NK-92 (cell line): ENCODE data around the gene CYSRT1.

Experiments used
- DNase-seq: peaks from one replicate; lab custom pipeline; 2025; ENCODE audit not compliant: unreplicated experiment; lab: John Stamatoyannopoulos, UW

The CYSRT1 gene, protein sequence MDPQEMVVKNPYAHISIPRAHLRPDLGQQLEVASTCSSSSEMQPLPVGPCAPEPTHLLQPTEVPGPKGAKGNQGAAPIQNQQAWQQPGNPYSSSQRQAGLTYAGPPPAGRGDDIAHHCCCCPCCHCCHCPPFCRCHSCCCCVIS

DNA sequence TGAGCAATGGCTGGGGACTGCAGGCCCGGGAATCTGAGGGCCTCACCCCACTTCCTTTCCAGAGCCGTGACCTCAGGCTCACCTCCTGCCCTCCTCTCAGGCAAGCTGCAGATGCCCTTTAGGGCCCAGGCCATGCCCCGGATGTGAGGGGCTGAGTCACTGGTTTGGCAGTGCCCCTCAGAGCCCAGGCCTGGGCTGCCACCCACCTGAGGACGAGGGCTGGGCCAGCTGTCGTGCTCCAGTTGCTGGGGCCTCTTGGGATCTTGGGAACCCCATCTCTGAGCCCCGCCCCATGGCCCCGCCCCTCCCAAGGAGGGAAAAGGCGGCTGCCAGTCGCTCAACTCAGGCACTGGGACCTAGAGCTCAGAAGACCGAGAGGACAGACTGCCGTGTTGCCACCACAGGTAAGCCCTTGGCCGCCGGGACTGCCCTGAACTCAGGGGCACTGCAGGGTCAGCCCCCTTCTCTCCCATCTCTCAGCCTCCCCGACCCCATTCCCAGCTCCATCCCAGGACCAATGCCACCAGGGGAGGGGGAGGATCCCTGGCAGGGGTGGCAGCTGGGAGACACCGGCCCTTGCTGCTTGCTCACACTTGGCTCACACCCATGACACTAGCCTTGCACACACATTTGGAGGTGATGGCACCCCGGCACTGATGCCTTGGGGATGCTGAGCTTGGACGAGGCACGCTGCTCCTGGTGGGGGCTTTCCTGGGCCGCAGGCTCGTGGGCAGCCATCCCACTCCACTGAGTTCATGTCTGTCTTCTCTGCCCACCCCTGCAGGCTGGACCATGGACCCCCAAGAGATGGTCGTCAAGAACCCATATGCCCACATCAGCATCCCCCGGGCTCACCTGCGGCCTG lies at the start of gene CYSRT1:
Gene CYSRT1, plus strand, starts transcription at position 345 of the 865 bp plus-strand sequence. Its CDS starts 448 bp downstream, at position 793.
- DNase-seq: no peak

- DNase-seq: no peak
Measured at GRCh38 chr9:137175345-137175961, 49.5 kb upstream of the CYSRT1 start.

DNA sequence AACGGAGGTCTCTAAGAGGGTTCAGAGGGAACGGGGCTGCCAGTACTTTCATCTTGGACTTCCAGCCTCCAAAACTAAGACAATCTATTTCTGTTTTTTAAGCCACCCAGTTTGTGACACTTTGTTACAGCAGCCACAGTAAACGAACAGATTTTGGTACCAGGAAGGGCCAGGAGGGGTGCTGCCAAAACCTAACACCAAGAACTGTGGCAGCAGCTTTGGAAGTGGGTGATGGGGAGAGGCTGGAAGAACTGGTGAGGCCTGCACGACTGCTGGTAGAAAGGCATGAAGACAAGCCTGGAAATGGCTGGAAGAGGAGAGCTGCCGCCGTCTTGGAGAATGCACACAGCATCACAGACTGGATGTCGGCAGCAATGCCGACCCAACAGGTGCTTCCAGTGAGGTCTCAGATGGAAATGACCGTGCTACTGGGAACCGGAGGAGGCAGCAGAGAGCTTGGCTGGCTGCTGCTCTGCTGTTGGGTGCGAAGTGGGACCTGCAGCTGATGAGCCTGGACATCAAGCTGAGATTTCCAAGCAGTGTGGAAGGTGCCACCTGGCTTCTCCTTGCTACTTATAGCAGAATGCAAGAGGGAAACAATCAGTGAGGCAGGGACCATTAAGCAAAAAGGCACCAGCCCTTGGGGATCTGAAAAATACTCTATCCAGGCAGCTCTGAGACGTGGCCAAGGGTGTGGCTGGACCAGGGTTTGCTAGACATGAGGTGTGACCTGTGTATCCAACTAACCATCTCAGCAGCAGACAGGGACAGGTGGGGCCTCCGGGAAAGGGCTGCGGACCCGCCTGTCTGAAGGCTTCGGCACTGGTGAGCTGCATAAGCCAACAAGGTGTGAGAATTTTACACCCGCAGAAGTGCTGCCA lies 48.4 kb upstream of the CYSRT1 start:
- DNase-seq: no peak

DNA sequence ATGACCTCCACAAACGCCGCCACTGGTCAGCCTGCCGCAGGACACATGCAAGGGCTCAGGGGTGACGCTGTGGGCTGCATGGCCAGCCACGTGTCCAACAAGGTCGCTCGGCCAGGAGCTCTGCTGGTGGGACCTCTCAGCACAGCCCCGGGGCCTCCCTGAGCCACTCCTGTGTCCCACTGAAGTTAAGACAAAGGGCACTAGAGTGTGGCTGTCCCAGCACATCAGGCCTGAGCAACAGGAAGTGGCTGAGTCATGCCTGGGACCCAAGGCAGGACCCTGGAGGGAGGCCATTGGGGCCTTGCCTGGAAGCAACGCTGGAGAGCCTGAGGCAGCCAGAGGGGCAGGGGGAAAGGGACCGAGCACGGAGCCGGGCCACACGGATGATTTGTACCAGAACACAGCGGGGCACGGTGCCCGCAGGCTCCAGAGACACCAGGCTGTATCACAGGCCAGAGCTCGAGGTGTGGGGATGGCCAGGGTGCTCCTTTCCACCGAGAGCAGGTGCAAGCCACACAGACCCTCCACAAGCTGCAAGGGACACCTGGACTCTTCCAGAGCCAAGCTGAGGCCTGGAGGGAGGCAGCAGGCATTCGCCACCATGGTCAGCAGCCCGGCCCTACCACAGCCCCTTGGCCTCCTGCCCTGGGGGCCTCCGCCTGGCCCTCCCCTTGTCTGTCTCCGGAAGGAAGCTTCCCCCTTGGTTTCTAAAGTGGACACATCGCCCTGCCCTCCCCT lies 46.6 kb upstream of the CYSRT1 start:
- no peak for DNase-seq

DNA sequence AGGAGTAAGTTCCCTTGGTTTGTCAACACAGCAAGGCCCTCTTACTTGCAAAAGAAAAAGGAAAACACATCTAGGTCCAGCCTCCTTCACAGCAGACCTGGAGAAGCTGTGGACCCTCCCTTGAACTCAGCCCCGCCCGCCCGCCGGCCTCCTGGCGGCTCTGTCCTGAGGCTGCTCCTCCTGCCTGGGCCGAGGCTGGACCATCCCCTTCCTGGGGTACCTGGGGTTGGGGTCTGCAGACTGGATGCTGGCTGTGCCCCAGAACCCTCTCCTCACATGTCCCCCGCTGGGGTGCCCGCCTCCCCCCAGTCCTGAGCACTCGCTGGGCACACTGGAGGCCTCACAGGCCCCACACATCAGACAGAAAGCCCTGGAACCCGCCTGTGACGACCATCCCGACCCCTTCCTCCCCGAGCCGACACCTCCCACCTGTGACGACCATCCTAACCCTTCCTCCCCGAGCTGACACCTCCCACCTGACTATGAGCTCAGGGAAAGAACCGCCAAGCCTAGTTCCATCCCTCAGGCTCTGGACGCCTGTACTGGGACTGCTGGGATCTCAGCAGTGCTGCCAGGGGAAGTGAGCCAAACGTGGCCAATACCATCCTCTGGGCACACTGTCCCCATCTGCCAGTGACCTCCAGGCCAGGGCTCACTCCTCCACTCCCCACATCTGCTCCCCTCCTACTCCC lies 45.9 kb upstream of the CYSRT1 start:
- DNase-seq: no peak

- DNase-seq: no peak
Measured at GRCh38 chr9:137179761-137180160, 45.2 kb upstream of the CYSRT1 start.

- DNase-seq: no peak
Measured at GRCh38 chr9:137180491-137180890, 44.5 kb upstream of the CYSRT1 start.

DNA sequence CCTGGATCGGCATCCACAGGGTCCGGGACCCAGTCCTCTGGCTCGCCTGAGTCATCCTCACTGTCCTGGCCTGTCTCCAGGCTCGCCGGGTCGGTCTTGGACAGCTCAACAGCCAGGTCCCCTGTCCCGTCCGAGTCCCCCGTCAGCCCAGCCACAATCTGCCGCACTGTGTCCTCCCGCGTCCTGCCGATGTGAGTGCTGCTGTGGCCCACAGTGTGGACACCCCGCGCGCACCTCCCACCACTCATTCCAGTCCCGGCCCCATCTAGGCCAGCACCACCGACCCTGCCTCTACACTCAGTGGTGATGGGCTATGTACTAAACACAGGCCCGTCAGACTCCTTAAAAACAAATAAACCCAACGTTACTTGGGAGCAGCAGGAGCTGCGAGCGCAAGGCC lies 43.3 kb upstream of the CYSRT1 start:
- no peak for DNase-seq

DNA sequence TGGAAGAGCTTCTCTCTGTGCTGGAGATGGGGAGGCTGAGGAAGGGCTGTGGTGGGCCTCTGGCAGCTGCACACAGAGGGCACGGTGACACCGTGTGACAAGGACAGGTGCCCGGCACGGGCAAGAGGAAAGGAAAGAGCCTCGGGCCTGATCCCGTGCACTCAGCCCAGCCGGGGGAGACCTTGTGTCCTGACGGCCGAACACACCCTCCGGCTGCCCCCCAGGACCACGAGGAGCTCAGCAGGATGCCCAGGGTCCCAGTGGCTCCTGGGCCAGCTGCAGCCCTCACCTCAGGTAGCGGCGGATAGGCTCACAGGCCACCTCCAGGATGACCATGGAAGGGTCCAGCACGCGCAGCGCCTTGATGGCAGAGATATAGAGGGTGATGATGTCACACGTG lies 42.1 kb upstream of the CYSRT1 start:
- DNase-seq: no peak

DNA sequence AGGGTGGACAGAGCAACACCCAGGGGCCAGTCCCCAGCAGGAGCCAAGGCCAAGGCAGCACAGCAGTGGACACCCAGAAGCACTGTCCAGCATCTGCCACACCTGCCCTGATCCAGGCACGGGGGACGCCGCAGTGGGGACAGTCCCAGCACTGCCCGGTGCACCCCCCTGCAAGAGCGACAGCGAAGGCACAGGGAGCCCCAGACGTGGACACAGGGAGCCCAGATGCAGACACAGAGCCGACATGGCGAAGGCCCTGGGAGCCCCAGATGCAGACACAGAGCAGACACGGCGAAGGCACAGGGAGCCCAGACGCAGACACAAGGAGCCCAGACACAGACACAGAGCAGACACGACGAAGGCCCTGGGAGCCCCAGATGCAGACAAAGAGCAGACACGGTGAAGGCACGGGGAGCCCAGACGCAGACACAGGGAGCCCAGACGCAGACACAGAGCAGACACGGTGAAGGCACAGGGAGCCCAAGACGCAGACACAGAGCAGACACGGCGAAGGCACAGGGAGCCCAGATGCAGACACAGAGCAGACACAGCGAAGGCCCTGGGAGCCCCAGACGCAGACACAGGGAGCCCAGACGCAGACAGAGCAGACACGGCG lies 40.9 kb upstream of the CYSRT1 start:
- DNase-seq: no peak

GRCh38 chr9:137184881-137185660 lies 39.9 kb upstream of the CYSRT1 start:
- no peak for DNase-seq

- DNase-seq: no peak
Measured at GRCh38 chr9:137185921-137186320, 39.1 kb upstream of the CYSRT1 start.

DNA sequence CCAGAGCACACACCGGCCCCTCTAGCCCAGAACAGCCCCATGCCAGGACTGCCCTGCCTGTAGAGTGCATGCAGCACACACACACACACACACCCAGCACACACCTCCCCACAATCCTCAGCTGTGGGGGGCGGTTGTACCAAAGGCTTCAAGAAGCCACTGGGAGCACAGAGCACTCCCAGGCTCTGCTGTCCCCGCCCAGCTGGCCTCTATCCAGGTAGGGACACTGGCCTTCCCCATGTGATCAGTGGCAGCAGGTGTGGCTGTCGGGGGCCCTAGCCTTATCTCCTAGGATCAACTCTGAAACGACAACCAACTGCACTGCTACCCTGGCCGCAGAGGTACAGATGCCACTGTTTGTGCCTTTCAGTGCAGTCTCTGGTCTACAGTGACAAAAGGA lies 38.6 kb upstream of the CYSRT1 start:
- DNase-seq: no peak

DNA sequence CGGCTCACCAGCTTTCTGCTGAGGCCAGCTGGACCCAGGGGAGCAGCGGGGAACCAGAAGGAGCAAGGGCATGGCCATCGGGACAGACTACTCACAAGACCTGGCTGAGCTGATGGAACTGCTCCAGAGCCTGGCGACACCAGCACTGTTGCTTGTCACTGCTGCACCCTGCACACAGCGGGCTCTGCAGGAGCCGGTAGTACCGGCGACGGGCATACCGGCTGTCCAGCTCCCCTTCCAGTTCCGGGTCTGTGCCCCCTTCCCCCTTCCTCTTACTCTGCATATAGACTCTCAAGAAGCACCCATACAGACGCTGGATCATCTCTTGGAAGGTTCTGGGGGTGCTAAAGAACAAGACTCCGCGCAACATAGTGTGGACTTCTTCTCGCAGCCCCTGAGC lies 37.6 kb upstream of the CYSRT1 start:
- DNase-seq: no peak

GRCh38 chr9:137188086-137188489 lies 36.9 kb upstream of the CYSRT1 start:
- DNase-seq: no peak

- peak; percentile 25 for DNase-seq
Measured at GRCh38 chr9:137188490-137189296, 36.3 kb upstream of the CYSRT1 start, which contains the start of the genes ANAPC2 and SSNA1. ANAPC2 (minus strand) TSS chr9:137188560; CDS start chr9:137188532, 28 bp downstream. SSNA1 (plus strand) TSS chr9:137188676; CDS start chr9:137188727, 51 bp downstream.
